ENCODE results near the gene IGSF11.
"Not testable (repeated sequence)": the region's sequence is repeated elsewhere in the genome, so short reads cannot be mapped to it uniquely, and the experiment has no call there.

Gene IGSF11

DNA sequence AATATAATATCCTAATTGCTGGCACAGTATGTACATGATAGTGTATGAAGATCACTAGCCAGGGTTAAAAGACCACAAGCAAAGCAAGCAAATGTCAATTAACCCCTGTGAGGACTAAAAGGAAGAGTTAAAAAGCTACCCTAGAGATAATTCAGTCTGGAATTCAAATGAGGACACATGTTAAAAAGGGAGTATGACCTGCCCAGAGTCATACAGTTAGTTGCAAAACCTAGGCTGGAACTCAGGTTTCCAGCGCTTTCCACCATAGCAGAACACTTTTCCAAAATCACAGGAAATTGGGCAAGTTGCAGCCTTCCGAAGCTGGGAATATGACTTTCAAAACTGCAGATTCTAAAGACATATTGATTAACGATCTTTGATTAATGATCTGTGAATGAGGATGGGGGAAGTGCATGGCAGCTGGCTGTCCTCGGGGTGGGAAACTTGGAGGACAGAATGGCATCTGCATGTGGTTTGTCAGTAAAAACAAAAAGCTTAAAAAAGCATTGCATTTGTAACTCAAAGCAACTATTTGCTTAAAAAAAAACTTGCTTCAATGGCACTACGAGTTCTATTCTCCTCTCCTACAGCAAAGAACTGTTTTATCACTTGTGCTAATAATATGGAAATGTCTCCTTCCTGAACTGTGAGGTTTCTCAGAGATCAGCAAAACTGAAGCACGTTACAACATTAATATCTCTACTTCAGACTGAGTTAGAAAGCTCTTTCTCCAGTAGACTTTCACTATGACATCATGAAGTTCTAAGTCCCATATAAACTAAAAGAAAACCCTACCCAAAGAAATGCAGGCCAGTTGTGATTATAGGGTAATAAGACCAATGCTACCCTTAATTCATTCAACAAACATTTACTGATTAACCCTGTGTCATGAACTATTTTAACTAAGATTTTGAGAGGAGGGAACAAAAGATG lies 46.2 kb downstream of the IGSF11 start:
- DNase-seq (ENCODE audit: low read depth), result no peak

DNA sequence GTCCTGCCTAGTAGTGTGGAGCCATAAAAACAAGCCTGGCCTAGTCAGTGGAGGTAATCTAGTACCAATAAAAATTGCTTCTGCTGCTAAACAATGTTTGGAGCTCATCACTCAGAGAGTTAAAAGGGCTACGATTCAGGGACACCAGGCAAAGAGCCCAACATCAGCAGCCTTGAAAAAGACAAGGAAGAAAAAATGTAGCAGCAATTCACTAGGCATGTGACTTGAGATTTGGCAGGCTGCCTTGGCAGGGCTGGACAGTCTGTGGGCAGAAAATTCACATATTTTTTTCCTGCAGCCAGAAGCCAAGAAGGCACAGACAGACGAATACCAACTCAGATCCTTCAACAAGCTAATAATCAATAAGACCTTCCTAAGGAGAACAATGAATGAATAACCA lies 47.2 kb downstream of the IGSF11 start:
- DNase-seq (ENCODE audit: low read depth), result no peak

DNA sequence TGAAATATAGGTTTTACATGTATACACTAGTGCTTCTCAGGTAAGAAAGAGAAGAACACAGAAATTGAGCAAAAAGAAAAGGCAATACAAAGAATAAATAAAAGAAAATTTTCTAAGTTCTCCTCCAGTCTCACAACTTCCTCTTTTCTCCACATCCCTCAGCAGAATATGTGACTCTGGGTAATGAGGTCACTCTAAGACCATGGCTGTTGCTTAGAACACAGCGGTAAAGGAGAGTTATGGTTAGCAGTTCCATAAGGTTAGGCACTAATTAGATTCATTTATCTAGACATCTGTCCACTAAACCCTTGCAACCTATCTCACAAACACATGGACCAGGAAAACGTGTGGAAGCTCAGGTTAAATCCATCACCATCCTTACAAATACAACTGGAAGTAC lies 47.9 kb downstream of the IGSF11 start:
- no peak for DNase-seq (ENCODE audit: low read depth)

DNA sequence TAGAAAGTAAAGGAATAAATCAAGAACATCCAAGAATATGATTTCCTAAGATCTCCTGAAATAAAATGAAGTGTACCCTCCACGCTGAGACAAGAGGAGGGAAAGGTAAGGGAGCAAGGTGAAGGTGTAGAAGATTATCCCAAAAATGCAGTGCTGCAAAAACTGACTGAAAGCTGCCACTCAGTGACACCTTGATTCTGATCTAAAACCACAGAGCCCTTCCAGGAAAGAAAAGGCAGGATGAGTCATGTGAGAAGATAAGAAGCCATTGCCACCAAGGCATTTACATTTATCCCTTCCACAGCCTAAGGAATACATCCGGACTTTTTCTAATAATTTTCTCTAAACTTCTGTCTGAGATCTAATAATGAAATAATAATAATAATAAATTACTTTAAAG lies 49.9 kb downstream of the IGSF11 start:
- no peak for DNase-seq (ENCODE audit: low read depth)

DNA sequence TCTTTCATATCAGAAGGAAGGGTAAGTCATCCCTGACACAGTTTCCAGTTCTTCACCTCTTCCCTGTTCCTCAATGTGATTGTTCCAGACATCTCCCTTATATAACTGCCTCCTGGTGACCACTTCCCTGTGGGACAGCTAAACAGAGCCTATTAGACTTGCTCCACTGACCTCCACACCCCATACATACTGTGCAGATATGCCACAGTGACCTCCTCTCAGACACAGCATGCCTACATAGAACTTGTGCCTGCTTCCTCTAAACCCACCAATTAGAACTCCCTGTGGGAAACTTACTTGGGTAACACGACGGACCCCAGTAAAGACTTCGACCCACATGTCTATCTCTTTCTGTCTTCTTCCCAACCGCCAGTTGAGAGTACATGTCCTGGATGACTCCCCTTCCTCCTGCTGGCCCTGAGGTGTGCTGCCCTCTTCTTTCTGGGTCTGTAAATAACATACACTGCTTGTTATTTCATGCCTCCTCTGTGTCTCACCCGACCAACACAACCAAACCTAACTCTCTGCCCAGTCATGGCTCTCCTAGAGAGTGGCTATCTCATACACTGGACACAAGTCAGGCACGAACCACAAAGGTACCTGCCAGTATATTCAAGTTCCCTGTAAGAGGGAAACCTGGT lies 53.0 kb downstream of the IGSF11 start:
- no peak for DNase-seq (ENCODE audit: low read depth)

DNA sequence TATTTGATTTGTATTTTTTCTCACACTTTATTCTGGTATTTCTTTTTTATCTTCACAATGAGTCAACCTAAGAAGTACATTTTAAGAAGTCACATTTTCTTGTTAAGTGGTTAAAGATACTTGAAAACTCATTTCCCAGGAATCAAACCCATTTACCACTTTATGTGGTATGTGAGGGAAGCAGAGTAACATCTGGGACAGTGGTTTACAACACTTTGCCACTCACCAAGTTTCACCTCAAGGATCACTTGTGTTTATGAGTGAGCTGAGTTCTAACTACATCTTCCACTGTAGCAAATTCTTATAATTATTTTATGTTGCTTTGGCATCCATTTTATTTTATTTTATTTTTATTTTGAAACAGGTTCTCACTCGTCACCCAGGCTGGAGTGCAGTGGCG lies 53.8 kb downstream of the IGSF11 start:
- DNase-seq (ENCODE audit: low read depth), result no peak

DNA sequence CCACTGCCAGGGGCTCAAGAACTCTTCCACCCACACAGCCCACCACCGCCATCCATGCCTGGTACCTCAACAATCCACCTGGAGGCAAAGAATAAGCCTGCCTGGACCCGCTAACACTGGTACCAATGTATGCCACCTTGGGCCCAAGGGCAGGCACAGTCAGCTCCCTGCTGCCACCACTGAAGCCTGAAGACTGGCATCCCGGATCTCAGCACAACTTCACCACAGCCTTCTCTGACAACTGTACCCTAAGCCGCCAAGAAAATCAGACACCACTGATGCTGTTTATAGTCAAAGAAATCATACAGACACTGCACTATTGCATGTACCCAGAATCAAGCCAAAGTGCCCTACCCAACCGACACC lies 56.3 kb downstream of the IGSF11 start:
- DNase-seq (ENCODE audit: low read depth), result no peak

DNA sequence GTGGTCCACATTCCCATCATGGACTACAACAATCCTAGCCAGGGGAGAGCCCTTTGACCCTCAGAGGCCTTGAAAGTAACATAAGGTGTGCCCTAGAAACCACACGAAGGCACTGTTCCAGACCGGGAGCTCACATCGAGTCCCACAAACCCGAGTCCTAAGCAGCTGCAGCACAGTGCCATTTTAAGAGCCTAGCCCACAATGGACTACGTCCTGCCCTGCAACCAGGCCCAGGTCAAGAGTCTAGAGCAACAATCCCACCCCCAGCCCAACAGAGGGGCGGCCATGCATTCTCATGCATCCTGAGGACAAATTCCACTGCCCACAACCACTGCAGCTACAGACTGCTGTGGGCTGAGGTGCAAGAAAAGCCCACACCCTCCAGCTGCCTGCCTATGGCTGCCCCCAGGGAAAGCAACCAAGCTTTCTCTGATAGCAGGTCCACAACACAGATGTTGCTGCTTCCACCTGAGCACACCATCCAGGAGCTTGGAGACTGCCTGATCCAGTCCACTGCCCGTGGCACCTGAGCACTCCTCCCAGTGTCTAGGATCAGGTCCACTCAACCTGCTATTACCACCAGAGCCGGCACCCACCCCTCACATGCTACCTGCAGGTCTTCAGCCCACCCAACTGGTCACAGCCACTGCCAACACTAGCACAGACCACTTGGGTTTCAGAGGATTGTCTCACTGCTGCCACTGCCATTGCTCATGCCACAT lies 56.8 kb downstream of the IGSF11 start:
- no peak for DNase-seq (ENCODE audit: low read depth)

DNA sequence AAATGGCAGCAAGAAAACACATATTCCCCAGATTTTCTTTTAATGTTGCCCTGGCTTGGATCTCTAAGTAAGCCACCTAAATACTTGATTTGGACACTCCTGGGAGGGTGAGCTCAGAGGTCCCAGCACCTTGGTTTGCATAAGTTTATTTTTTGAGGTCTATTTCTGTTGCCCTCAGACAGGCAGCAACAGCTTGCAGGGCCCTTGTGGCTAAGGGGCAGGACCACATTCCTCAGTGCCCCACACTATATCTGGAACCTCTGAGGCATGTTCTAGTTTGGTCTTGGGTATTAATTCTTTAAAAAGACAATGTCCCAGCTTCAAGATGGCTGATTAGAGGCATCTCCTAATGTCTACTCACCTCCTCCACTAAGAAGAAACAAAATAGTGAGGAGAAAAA lies 57.5 kb downstream of the IGSF11 start:
- DNase-seq (ENCODE audit: low read depth), result no peak

DNA sequence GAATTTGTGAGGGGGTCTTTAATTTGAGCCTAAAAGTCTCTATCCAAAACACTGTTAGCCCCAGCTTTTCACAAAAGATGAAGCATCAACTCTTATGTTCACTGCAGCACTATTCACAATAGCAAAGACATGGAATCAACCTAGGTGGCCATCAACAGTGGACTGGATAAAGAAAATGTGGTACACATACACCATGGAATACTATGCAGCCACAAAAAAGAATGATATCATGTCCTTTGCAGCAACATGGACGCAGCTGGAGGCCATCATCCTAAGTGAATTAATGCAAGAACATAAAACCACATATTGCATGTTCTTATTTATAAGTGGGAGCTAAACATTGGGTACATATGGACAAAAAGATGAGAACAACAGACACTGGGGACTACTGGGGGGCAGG lies 59.2 kb downstream of the IGSF11 start:
- DNase-seq (ENCODE audit: low read depth), result not testable (repeated sequence)

DNA sequence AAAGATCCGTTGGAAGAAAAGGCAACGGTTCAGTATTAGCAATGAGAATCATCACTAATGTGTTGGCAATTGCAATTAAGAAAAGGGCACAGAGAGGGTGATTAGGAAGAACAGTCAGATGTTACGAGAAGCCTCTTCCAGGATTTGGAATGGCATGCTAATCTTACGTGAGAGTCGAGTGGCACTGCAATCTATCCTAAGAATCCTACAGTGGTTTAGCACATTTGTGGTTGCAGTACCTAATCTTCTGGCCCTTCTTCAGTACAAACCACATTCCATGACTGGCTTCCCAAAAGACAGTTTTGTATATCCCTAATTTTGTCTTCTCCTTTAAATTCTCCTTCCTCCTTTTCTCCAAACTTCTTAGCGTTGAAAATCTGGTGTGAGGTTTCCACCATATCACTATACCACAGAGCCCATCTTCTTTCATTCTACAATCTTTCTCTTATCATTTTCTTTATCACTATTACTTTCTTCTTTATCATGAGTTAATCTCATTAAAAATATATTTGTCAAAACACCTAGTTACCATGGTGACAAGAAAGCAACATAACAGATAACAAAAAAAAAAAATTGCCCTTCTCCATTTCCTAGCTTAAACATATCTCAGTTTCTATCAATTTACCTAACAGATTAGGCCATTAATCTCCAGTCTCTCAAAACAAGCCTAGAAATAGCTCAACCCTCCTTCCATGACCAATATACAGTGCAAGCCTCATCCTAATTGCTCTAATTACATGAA lies 60.1 kb downstream of the IGSF11 start:
- no peak for DNase-seq (ENCODE audit: low read depth)

DNA sequence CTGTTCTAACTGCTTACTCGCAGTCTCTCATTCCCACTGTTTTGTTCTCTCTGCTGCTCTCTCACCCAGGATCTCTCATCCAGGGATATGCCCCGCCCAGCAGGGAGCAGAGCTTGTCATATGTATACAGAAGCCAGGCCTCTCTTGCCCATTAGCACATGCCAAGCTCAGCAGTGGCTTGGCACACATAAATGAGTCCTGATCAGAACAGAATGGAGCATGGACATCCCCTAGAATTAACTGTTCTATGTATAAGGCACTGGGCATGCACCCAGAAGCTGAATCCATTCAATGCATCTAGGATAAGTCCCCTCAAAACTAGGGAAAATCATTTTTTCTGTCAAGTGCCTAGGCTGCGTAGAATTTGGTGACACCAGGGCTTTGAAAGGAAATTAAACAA lies 61.6 kb downstream of the IGSF11 start:
- DNase-seq (ENCODE audit: low read depth), result no peak

DNA sequence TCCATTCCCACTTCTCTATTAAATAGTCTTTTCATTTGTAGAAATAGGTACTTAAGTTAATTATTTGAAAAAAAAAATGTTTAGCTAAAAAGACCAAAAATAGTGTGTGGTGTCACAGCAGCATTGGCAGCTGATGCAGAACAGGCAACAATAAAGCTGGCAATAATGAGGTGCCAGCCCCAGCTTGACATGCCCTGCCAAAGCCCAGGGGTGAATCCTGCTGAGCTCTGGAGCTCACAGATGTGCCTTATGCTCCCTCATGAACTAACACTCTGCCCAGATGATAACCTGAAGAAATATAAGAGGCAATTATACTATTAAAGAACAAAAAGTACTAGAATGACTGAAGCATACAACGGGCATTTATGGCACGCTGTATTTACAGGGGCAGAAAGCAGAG lies 63.8 kb downstream of the IGSF11 start:
- DNase-seq (ENCODE audit: low read depth), result no peak

DNA sequence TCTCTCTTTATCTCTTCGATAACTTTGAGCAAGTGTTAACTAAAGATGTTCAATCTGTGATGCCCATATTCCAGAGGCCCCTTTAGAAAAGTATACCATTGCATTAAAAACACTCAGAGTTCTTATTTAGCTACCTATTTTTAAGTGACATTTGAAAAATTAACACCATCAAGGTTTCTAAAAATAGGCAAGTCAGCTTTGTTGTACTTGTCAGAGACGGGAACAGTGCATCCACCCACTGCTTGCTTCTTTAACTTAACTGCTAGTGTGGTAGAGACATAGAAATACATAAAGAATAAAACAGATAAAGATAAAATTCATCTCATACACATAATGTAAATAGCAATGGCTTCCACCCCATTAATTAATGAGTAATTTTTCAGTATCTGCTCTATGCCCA lies 66.0 kb downstream of the IGSF11 start:
- DNase-seq (ENCODE audit: low read depth), result no peak

DNA sequence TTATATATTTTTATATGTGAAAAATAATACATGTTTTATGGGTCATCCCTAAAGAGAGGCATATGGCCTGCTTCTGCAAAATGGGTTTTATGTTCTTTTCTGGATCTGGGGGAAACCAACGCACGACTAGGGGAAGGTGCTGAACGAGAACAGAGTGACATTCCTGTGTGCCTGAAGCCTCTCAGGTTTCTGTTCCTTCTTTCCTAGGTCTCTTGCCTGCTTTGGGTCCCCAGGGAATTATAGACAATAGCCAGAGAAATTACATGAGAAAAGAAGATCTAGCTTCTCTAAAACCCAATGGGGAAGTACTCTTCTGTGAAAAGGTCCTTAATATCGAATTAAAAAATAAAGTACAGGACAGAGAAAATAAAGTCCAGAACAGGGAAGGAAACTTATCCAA lies 66.5 kb downstream of the IGSF11 start:
- DNase-seq (ENCODE audit: low read depth), result no peak

DNA sequence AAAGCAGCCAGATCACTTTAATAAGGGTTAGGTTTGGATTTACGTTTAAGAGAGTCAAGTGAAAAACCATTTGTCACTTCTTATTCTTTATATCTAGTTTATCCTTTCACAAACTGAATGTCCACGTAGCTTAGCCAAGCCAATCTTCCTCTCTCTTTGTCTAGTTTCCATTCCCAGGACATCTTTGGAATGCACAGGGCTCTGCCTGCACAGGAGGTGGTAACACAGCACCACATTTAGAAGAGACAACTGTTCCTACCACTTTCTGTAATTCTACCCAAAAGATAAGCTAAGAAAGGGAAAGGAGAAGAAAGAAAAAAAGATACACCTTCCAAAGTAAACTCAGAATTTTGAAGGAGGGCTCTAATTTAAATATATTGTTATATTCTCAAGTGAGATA lies 67.9 kb downstream of the IGSF11 start:
- DNase-seq (ENCODE audit: low read depth), result no peak

DNA sequence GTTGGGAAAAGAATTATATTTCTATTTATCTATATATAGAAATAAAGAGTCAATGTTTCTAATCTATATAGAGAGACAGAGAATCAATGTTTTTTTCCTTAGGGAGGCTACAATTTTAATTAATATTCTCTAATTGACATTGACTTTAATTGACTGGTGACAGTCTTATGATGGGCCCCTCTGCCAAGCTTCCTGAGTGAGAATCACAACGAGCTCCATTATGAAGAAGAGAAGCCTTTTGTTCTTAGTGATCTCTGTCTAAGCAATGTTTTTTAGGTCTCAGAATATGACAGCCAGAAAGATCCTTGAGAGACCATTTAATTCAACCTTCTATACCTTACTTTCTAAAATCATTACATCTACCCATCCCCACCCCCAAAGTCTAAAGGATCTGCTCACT lies 70.9 kb downstream of the IGSF11 start:
- DNase-seq (ENCODE audit: low read depth), result no peak

DNA sequence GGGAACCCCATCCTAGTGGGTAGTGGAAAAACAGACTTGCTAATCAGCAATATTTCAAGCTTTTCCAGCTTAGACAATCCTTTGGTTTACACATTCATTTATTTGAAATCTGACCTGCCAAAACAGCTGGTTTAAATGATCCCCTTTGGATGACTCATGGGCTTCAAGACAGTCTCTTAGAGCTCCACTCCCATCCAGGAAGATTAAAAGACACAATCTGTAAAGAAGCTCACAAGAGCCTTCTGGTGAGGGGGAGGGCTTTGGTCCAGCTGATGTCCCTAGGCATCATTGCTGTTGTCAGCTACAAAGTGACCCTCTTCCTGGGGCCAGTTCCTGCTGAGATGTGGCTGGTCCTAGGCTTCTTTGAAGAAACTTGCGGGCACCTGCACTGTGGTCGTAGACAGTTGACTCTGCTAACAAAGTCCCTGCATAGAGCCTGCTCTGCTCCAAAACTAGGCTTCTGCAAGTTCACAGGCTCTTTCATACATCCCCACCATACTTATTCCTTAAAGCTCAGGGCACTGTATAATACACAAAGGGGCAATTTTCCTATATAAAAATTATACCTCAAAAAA lies 73.7 kb downstream of the IGSF11 start:
- DNase-seq (ENCODE audit: low read depth), result no peak

DNA sequence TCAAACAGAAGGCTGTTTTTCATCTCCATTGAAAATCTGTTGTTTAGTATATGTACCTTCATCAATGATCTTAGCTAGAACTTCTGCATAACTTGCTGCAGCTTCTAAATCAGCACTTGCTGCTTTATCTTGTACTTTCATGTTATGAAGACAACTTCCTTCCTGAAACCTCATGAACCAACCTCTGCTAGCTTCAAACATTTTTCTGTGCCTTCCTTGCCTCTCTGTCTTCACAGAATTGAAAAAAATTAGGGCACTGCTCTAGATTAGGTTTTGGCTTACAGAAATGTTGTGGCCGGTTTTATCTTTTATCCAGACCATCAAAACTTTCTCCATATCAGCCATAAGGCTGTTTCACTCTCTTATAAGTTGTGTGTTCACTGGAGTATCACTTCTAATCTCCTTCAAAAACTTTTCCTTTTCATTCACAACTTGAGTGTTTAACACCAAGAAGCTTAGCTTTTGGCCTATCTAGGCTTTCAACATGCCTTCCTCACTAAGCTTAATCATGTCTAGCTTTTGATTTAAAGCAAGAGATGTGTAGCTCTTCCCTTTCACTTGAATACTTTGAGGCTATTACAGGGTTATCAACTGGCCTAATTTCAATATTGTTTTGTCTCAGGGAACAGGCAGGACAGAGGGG lies 78.6 kb downstream of the IGSF11 start:
- no peak for DNase-seq (ENCODE audit: low read depth)

DNA sequence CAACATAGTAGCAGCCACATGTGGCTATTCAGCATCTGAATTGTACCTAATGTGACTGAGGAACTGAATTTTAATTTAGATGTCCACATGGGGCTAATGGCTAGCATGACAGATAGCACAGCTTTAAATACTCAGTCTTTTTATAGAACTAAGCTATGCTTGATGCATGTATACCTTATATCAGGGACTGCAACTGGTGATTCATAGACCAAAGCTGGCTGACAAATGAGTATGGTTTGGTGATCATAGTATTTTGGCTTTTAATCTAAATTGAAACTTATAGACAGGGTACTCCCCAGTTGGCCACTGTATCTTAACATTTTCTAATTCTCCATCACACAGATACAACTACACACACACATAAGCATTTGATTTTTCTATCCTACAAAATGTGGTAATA lies 83.6 kb downstream of the IGSF11 start:
- no peak for DNase-seq (ENCODE audit: low read depth)

DNA sequence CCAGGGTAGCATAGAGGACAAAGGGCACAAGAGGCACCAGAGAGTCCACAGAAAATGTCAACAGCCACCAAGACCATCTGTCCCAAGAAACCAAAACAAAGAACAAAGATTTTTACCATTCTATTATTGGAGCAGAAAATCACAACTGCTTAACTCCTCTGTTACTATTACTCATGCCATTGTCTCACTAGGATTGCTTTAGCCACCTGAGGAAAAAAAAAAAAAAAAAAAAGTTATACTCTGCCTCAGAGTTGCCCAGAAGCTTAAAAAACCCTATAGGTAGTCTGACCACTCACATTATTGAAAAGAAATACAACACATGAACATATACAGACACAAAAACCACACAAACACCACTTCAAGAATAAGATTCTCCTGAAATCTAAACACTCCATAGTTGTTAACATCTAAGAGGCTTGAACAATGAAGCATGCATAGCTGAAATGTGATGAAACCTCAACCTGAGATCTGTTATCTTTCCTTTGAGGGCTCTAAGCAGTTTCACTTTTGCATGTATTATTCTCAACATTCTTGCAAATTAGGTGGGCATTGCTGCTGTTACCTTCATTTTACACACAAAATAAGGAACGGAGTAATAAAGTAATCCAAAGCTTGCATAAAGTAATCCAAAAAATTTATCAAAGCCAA lies 85.4 kb downstream of the IGSF11 start:
- DNase-seq (ENCODE audit: low read depth), result no peak

Data from activated T-cell treated with anti-CD3 and anti-CD28 coated beads for 48 hours (primary cell).